Body of pancreas (tissue), 4 donors: Measurements from ENCODE around the gene IDI2.

Experiments used
- CTCF ChIP-seq, 7 experiments: fragments of 450-650 bp in 4 of 7; fragments of 200-600 bp in 3 of 7; sonication (generic) in 3 of 7; IDR thresholded peaks; one replicate each; pipeline ENCODE4 v1.5.1; 2016 to 2019; ENCODE audit warnings: antibody characterized with exemption in 7 of 7
- POLR2A ChIP-seq, 3 donors: fragments of 450-650 bp; IDR thresholded peaks; one replicate each; pipeline ENCODE4 v1.6.1; 2016; ENCODE audit warnings: antibody characterized with exemption in 3 of 3, mild to moderate bottlenecking in 2 of 3

- TF ChIP-seq CTCF (IDR thresholded peaks at IDR 0.05): no peak
- TF ChIP-seq POLR2A (IDR thresholded peaks at IDR 0.05): peak in 2 of 3 donors; percentile 33 to 54
Measured at GRCh38 chr10:1043532-1043995, 17.9 kb upstream of the IDI2 start.
